Mesenchymal stem cell (in vitro differentiated cells and primary cell): Measurements from ENCODE around the gene GNLY.

Source experiments
- DNase-seq: peaks from one replicate; pipeline ENCODE4 v3.0.0-alpha.2; 2013
- H2AFZ ChIP-seq: one replicate; pipeline ENCODE4 v1.6.1; 2013; ENCODE audit warnings: low read depth, mild to moderate bottlenecking, control low read depth, inconsistent platforms, low read length, moderate library complexity
- H2AK5ac ChIP-seq: 2 replicates; pipeline ENCODE4 v1.6.1; 2013; ENCODE audit warnings: low read length, moderate library complexity, mild to moderate bottlenecking, inconsistent platforms; ENCODE audit not compliant: severe bottlenecking
- H2BK120ac ChIP-seq: one replicate; pipeline ENCODE4 v1.6.1; 2013; ENCODE audit warnings: low read depth, mild to moderate bottlenecking, inconsistent platforms, low read length, moderate library complexity
- H2BK12ac ChIP-seq, 2 experiments: one replicate each; pipeline ENCODE4 v1.6.1; 2013; ENCODE audit warnings: inconsistent platforms in 2 of 2, low read length in 2 of 2, mild to moderate bottlenecking in 2 of 2, moderate library complexity in 2 of 2, control low read depth in 1 of 2
- H2BK15ac ChIP-seq: one replicate; pipeline ENCODE4 v1.6.1; 2013; ENCODE audit warnings: mild to moderate bottlenecking, low read depth, inconsistent platforms; ENCODE audit not compliant: poor library complexity, severe bottlenecking
- H2BK5ac ChIP-seq: 2 replicates; pipeline ENCODE4 v1.6.1; 2013; ENCODE audit warnings: low read depth, mild to moderate bottlenecking, low read length, control low read depth, inconsistent platforms; ENCODE audit not compliant: poor library complexity, severe bottlenecking
- H3K14ac ChIP-seq, 2 experiments: one replicate each; pipeline ENCODE4 v1.6.1; 2013; ENCODE audit warnings: inconsistent platforms in 2 of 2, low read length in 2 of 2, control low read depth in 1 of 2, mild to moderate bottlenecking in 1 of 2, moderate library complexity in 1 of 2
- H3K18ac ChIP-seq, 2 experiments: one replicate each; pipeline ENCODE4 v1.6.1; 2013; ENCODE audit warnings: inconsistent platforms in 2 of 2, low read length in 2 of 2, control low read depth in 1 of 2, low read depth in 1 of 2, mild to moderate bottlenecking in 1 of 2
- H3K23ac ChIP-seq, 2 experiments: one replicate each; pipeline ENCODE4 v1.6.1; 2013; ENCODE audit warnings: inconsistent platforms in 2 of 2, low read length in 2 of 2, mild to moderate bottlenecking in 2 of 2, moderate library complexity in 2 of 2, control low read depth in 1 of 2
- H3K27ac ChIP-seq: 2 replicates; pipeline ENCODE4 v1.5.1; 2013; ENCODE audit warnings: mild to moderate bottlenecking, moderate library complexity, low read length, control low read depth, inconsistent platforms; ENCODE audit not compliant: poor library complexity, severe bottlenecking
- H3K27me3 ChIP-seq, 2 experiments: 2 replicates each; pipeline versions ENCODE4 v1.6.1 to v1.7.0; 2013; ENCODE audit warnings: low read length in 2 of 2, mild to moderate bottlenecking in 2 of 2, moderate library complexity in 2 of 2, control low read depth in 1 of 2, inconsistent platforms in 1 of 2; ENCODE audit not compliant: control insufficient read depth in 1 of 2, insufficient read depth in 1 of 2
- H3K36me3 ChIP-seq, 2 experiments: 2 replicates each; pipeline versions ENCODE4 v1.6.1 to v1.7.0; 2013; ENCODE audit warnings: low read length in 2 of 2, control low read depth in 1 of 2, inconsistent platforms in 1 of 2, low read depth in 1 of 2, mild to moderate bottlenecking in 1 of 2; ENCODE audit not compliant: insufficient read depth in 2 of 2, control insufficient read depth in 1 of 2
- H3K4ac ChIP-seq, 2 experiments: one replicate each; pipeline ENCODE4 v1.6.1; 2013; ENCODE audit warnings: inconsistent platforms in 2 of 2, low read length in 2 of 2, mild to moderate bottlenecking in 2 of 2, moderate library complexity in 2 of 2, control low read depth in 1 of 2, low read depth in 1 of 2
- H3K4me1 ChIP-seq: 2 replicates; pipeline ENCODE4 v1.6.1; 2013; ENCODE audit warnings: low read depth, low read length, control low read depth; ENCODE audit not compliant: control insufficient read depth, insufficient read depth
- H3K4me2 ChIP-seq: 2 replicates; pipeline ENCODE4 v1.6.1; 2013; ENCODE audit warnings: low read length, mild to moderate bottlenecking, inconsistent platforms; ENCODE audit not compliant: poor library complexity, severe bottlenecking
- H3K4me3 ChIP-seq, 2 experiments: 2 replicates each; pipeline versions ENCODE4 v1.5.1 to v1.7.0; 2013; ENCODE audit warnings: low read length in 2 of 2, mild to moderate bottlenecking in 2 of 2, control low read depth in 1 of 2, low read depth in 1 of 2; ENCODE audit not compliant: insufficient read depth in 1 of 2
- H3K79me1 ChIP-seq: replicated peaks from 2 replicates; pipeline ENCODE4 v1.6.1; 2013; ENCODE audit warnings: mild to moderate bottlenecking, control low read depth, low read length, inconsistent platforms; ENCODE audit not compliant: poor library complexity, severe bottlenecking
- H3K9ac ChIP-seq: 2 replicates; pipeline ENCODE4 v1.7.0; 2013; ENCODE audit warnings: mild to moderate bottlenecking, low read length, moderate library complexity
- H3K9me3 ChIP-seq: 2 replicates; pipeline ENCODE4 v1.7.0; 2013; ENCODE audit warnings: mild to moderate bottlenecking, low read length; ENCODE audit not compliant: control insufficient read depth
- H4K8ac ChIP-seq: one replicate; pipeline ENCODE4 v1.6.1; 2013; ENCODE audit warnings: inconsistent platforms, mild to moderate bottlenecking, low read length, moderate library complexity
- H4K91ac ChIP-seq: one replicate; pipeline ENCODE4 v1.6.1; 2013; ENCODE audit warnings: mild to moderate bottlenecking, low read length, inconsistent platforms
- WGBS: methylation state at CpG from one replicate; pipeline ENCODE4 v1.1.7; 2013; ENCODE audit warnings: mixed read lengths; 5-methylcytosine and 5-hydroxymethylcytosine counted together

The GNLY gene

DNA sequence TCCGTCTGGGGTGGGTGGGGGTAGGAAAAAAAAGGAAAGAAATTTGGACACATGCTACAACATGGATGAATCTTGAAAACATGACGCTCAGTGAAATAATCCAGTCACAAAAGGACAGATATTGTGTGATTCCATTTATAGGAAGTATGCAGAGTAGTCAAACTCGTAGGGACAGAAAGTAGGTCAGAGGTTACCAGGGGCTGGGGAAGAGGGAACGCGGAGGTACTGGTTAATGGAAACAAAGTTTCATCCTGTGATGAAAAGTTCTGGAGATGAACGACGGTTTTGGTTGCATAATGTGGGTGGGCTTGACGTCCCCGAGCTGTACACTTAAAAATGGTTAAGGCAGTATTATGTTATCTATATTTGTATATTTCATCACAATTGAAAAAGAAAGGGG is 21.7 kb upstream of the GNLY start:
- peaks cover 0 to 3% of the 10 kb centered on the region in 2 experiments for H3K27me3 ChIP-seq
- H3K36me3 ChIP-seq: no peaks in the 10 kb centered on the region
- H2BK5ac ChIP-seq: no peak overlapping the region
- no peak overlapping the region for H2BK120ac ChIP-seq
- no peak overlapping the region for H3K18ac ChIP-seq
- H2AFZ ChIP-seq: no peak overlapping the region
- H4K8ac ChIP-seq: no peak overlapping the region
- no peaks in the 10 kb centered on the region for H3K9me3 ChIP-seq
- H2AK5ac ChIP-seq: no peak overlapping the region
- H3K9ac ChIP-seq: no peak overlapping the region
- H4K91ac ChIP-seq: no peak overlapping the region
- no peak overlapping the region for H3K4ac ChIP-seq
- no peak overlapping the region for H3K14ac ChIP-seq
- no peak overlapping the region for H2BK12ac ChIP-seq
- H3K79me1 ChIP-seq: no peaks in the 10 kb centered on the region
- no peak overlapping the region for H3K4me3 ChIP-seq
- H3K23ac ChIP-seq: no peak overlapping the region
- H2BK15ac ChIP-seq: no peak overlapping the region
- no peak for DNase-seq
- no peak overlapping the region for H3K4me2 ChIP-seq
- WGBS: 80% methylated on average over 7 of the region's 9 CpGs
- H3K27ac ChIP-seq: no peak overlapping the region
- H3K4me1 ChIP-seq: no peaks in the 10 kb centered on the region

DNA sequence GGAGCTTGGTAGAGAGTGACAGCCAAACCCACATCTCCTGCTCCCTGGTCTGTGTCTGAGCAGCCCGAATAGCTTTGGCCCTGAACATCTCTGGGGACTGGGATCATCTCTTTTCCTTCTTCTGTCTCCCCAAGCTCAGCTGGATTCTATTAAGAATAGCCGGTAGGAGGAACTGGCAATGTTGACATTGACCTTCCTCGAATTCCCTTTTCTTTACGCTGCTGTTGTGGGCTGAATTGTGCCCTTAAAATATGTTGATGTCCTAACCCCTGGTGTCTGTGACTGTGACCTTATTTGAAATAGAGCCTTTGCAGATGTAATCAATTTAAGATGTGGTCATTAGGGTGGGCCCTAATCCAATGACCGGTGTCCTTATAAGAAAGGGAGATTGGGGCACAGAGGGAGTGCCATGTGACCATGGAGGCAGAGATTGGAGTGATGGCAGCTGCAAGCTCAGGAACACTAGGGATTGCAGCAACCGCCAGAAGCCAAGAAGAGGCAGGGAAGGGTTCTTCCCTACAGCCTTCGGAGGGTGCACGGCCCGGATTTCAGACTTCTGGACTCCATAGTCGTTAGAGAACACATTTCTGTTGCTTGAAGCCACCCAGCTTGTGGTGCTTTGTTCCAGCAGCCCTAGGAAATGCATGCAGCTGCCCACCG is 20.3 kb upstream of the GNLY start:
- H3K14ac ChIP-seq: no peak overlapping the region
- 82% methylated on average over 11 of the region's 11 CpGs for WGBS
- H3K18ac ChIP-seq: no peak overlapping the region
- H4K91ac ChIP-seq: no peak overlapping the region
- no peak overlapping the region for H2BK15ac ChIP-seq
- H3K27me3 ChIP-seq: peaks cover 0 to 3% of the 10 kb centered on the region in 2 experiments
- H3K79me1 ChIP-seq: no peaks in the 10 kb centered on the region
- H2BK120ac ChIP-seq: no peak overlapping the region
- no peak overlapping the region for H2BK12ac ChIP-seq
- no peak overlapping the region for H2BK5ac ChIP-seq
- no peak for DNase-seq
- H3K36me3 ChIP-seq: no peaks in the 10 kb centered on the region
- H3K9ac ChIP-seq: no peak overlapping the region
- no peak overlapping the region for H3K4ac ChIP-seq
- H4K8ac ChIP-seq: no peak overlapping the region
- H3K4me1 ChIP-seq: peaks cover 2% of the 10 kb centered on the region
- no peaks in the 10 kb centered on the region for H3K9me3 ChIP-seq
- H3K4me2 ChIP-seq: no peak overlapping the region
- no peak overlapping the region for H2AFZ ChIP-seq
- no peak overlapping the region for H3K27ac ChIP-seq
- H3K23ac ChIP-seq: no peak overlapping the region
- H3K4me3 ChIP-seq: no peak overlapping the region
- no peak overlapping the region for H2AK5ac ChIP-seq

DNA sequence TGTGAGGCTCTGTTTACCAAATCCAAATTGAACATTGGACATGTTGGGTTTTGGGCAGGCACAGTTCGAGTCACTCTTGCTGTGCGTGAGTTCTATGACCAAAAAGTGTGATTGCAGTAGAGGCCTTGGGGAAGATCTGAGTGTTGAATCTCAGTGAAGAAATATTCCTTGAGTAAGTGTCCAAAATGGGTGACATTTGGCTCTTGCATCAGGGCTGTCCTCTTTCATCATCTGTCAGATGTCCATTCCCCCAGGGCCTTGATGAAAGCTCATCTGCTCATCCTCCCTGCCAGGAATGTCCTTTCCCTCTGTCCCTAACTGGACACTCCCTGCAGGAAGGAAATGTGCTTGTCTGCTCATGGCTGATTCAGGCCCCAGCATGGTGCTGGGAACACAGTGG is 19.7 kb upstream of the GNLY start:
- Histone ChIP-seq H2AK5ac (no peak overlapping the region), H2BK15ac (no peak overlapping the region), H3K27ac (no peak overlapping the region), H2AFZ (no peak overlapping the region), H2BK12ac (no peak overlapping the region), H3K79me1 (no peaks in the 10 kb centered on the region), H3K27me3 (peaks cover 0 to 3% of the 10 kb centered on the region in 2 experiments), H3K9ac (no peak overlapping the region), H2BK5ac (no peak overlapping the region), H3K36me3 (no peaks in the 10 kb centered on the region), H3K23ac (no peak overlapping the region), H4K8ac (no peak overlapping the region), H3K18ac (no peak overlapping the region), H3K4me1 (peaks cover 5% of the 10 kb centered on the region), H3K4me2 (no peak overlapping the region), H3K14ac (no peak overlapping the region), H3K9me3 (no peaks in the 10 kb centered on the region), H3K4ac (no peak overlapping the region), H2BK120ac (no peak overlapping the region), H4K91ac (no peak overlapping the region), H3K4me3 (no peak overlapping the region)
- WGBS: 89% methylated on average over 2 of the region's 2 CpGs
- DNase-seq: no peak

DNA sequence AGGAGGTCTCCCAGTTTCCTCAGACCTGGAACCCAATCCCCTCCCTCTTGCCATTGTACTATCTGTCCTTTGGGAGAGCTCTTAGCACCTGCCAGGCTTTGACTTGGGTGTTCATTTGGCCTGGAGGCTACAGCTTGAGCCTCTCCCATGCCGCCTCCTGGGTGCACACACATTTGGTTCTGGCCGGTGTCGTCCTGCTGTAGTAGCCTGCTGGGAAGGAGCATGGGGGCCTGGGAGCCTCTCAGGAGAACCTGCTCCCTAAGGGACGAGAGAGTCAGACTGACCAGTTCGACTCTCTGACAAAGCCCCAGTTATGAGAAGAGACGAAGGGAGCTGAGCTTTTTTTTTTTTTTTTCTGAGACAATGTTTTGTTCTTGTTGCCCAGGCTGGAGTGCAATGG is 18.7 kb upstream of the GNLY start:
- no peak overlapping the region for H3K4ac ChIP-seq
- H4K8ac ChIP-seq: no peak overlapping the region
- H2BK15ac ChIP-seq: no peak overlapping the region
- H2AK5ac ChIP-seq: no peak overlapping the region
- DNase-seq: no peak
- H2AFZ ChIP-seq: no peak overlapping the region
- no peak overlapping the region for H3K27ac ChIP-seq
- H3K4me2 ChIP-seq: no peak overlapping the region
- H4K91ac ChIP-seq: no peak overlapping the region
- peaks cover 0 to 3% of the 10 kb centered on the region in 2 experiments for H3K27me3 ChIP-seq
- no peaks in the 10 kb centered on the region for H3K36me3 ChIP-seq
- H3K9ac ChIP-seq: no peak overlapping the region
- H2BK5ac ChIP-seq: no peak overlapping the region
- no peak overlapping the region for H3K23ac ChIP-seq
- H3K4me1 ChIP-seq: peaks cover 5% of the 10 kb centered on the region
- 98% methylated on average over 5 of the region's 6 CpGs for WGBS
- H2BK12ac ChIP-seq: no peak overlapping the region
- H3K18ac ChIP-seq: no peak overlapping the region
- no peak overlapping the region for H3K4me3 ChIP-seq
- H3K14ac ChIP-seq: no peak overlapping the region
- no peaks in the 10 kb centered on the region for H3K9me3 ChIP-seq
- H3K79me1 ChIP-seq: no peaks in the 10 kb centered on the region
- no peak overlapping the region for H2BK120ac ChIP-seq
